HepG2 (cell line): ENCODE data around the gene ELMOD3. TPM values are rescaled to one million over a fixed set of nuclear protein-coding genes. Genes with fewer than 3 reads are reported as not detected.
A peak's percentile ranks its signal among the peaks of the same experiment; 100 is the strongest.

ENCODE experiments used
- CERS6 ChIP-seq: sonication (generic); formaldehyde crosslinking; IDR thresholded peaks from 2 replicates; pipeline ENCODE4 v1.5.0; 2020; ENCODE audit warnings: missing genetic modification reagents
- JUN ChIP-seq: sonication (generic); formaldehyde crosslinking; IDR thresholded peaks from 2 replicates; pipeline ENCODE4 v1.4.0; 2020; ENCODE audit warnings: mild to moderate bottlenecking, missing genetic modification reagents
- KLF11 ChIP-seq: IDR thresholded peaks from 2 replicates; pipeline ENCODE4 v1.6.1; 2016; ENCODE audit warnings: missing compliant biosample characterization
- MAFG ChIP-seq: sonication (generic); formaldehyde crosslinking; IDR thresholded peaks from 2 replicates; pipeline ENCODE4 v1.5.1; 2020; ENCODE audit warnings: mild to moderate bottlenecking, missing genetic modification reagents
- RNF2 ChIP-seq: fragments of 450-650 bp; conservative IDR thresholded peaks from 2 replicates; pipeline ENCODE4 v1.6.1; 2016; ENCODE audit warnings: low read depth
- STAT5B ChIP-seq: sonication (generic); formaldehyde crosslinking; IDR thresholded peaks from 2 replicates; pipeline ENCODE4 v1.4.0; 2020; ENCODE audit warnings: missing genetic modification reagents
- TBX2 ChIP-seq: sonication (generic); formaldehyde crosslinking; IDR thresholded peaks from 2 replicates; pipeline ENCODE4 v1.5.0; 2020; ENCODE audit warnings: missing genetic modification reagents, mild to moderate bottlenecking, borderline replicate concordance
- TEF ChIP-seq: sonication (generic); formaldehyde crosslinking; IDR thresholded peaks from 2 replicates; pipeline ENCODE4 v1.5.0; 2020; ENCODE audit warnings: missing genetic modification reagents
- UBTF ChIP-seq: sonication (generic); formaldehyde crosslinking; IDR thresholded peaks from 2 replicates; pipeline ENCODE4 v1.4.0; 2020; ENCODE audit warnings: mild to moderate bottlenecking, missing genetic modification reagents
- ZBTB1 ChIP-seq: sonication (generic); formaldehyde crosslinking; IDR thresholded peaks from 2 replicates; pipeline ENCODE4 v1.4.0; 2020; ENCODE audit warnings: missing genetic modification reagents, borderline replicate concordance
- ZBTB4 ChIP-seq: sonication (generic); formaldehyde crosslinking; IDR thresholded peaks from 2 replicates; pipeline ENCODE4 v1.4.0; 2020; ENCODE audit warnings: missing genetic modification reagents, mild to moderate bottlenecking, borderline replicate concordance
- ZKSCAN1 ChIP-seq: fragments of 150-350 bp; IDR thresholded peaks from 2 replicates; pipeline ENCODE4 v1.6.1; 2014; ENCODE audit warnings: low read length
- ZNF143 ChIP-seq: sonication (generic); formaldehyde crosslinking; IDR thresholded peaks from 2 replicates; pipeline ENCODE4 v1.4.0; 2020; ENCODE audit warnings: missing genetic modification reagents
- ZNF225 ChIP-seq: sonication (generic); formaldehyde crosslinking; IDR thresholded peaks from 2 replicates; pipeline ENCODE4 v1.4.0; 2020; ENCODE audit warnings: mild to moderate bottlenecking, missing genetic modification reagents
- ZNF264 ChIP-seq: sonication (generic); formaldehyde crosslinking; IDR thresholded peaks from 2 replicates; pipeline ENCODE4 v1.4.0; 2020; ENCODE audit warnings: missing genetic modification reagents
- ZNF546 ChIP-seq: sonication (generic); formaldehyde crosslinking; conservative IDR thresholded peaks from 2 replicates; pipeline ENCODE4 v1.8.1; 2023; ENCODE audit warnings: mild to moderate bottlenecking, missing genetic modification reagents
- ZNF687 ChIP-seq: sonication (generic); formaldehyde crosslinking; IDR thresholded peaks from 2 replicates; pipeline ENCODE4 v1.5.1; 2020; ENCODE audit warnings: mild to moderate bottlenecking, missing genetic modification reagents, moderate library complexity
- ZNF776 ChIP-seq: sonication (generic); formaldehyde crosslinking; IDR thresholded peaks from 2 replicates; pipeline ENCODE4 v1.4.0; 2020; ENCODE audit warnings: mild to moderate bottlenecking, missing genetic modification reagents
- ZNF850 ChIP-seq: sonication (generic); formaldehyde crosslinking; conservative IDR thresholded peaks from 2 replicates; pipeline ENCODE4 v1.9.0; 2021; ENCODE audit warnings: mild to moderate bottlenecking, missing genetic modification reagents
- ZSCAN31 ChIP-seq: sonication (generic); formaldehyde crosslinking; IDR thresholded peaks from 2 replicates; pipeline ENCODE4 v1.5.0; 2020; ENCODE audit warnings: low read depth, mild to moderate bottlenecking, missing genetic modification reagents
- polyA plus RNA-seq, 8 experiments: library from polyadenylated mRNA; depleted of rRNA in 3 of 8; stranded (reverse) in 7 of 8; unstranded in 1 of 8; fragments of >200 nt; fragmentation: Illumina TruSeq in 4 of 8; extraction: Trizol in 4 of 8; gene quantifications; 2 replicates each; pipeline versions ENCODE4 v1.2.1 to v1.2.3, GENCODE V29; 2011 to 2016; ENCODE audit warnings: low read depth in 4 of 8, missing spikeins in 1 of 8, mixed read lengths in 1 of 8; ENCODE audit not compliant: insufficient read depth in 1 of 8
- total RNA-seq, 5 experiments: library from RNA; depleted of rRNA; stranded (reverse); fragments of >200 nt; fragmentation: Illumina TruSeq; extraction: Trizol; gene quantifications; 2 replicates each; pipeline ENCODE4 v1.2.3, GENCODE V29; 2016; ENCODE audit warnings: low read depth in 1 of 5

Gene ELMOD3
- total and polyA plus RNA-seq, 2 of the 13 experiments (the other 11 are each of a cell fraction or from before 2014, with no cell fraction given) = 13.3 to 19.5 TPM

- TF ChIP-seq ZBTB4 (CRISPR knock-in tag) (no peak), STAT5B (no peak), MAFG (CRISPR knock-in tag) (no peak), RNF2 (no peak), ZNF687 (0 out of 2 replicates have a peak, but pooled peaks have one; percentile 25), CERS6 (CRISPR knock-in tag) (no peak), TEF (CRISPR knock-in tag) (no peak), ZKSCAN1 (no peak), ZNF546 (CRISPR knock-in tag) (no peak), ZNF264 (CRISPR knock-in tag) (0 out of 2 replicates have a peak, but pooled peaks have one; percentile 2), TBX2 (CRISPR knock-in tag) (no peak), ZNF776 (CRISPR knock-in tag) (no peak), ZNF225 (CRISPR knock-in tag) (no peak), ZSCAN31 (0 out of 2 replicates have a peak, but pooled peaks have one; percentile 69), ZBTB1 (CRISPR knock-in tag) (no peak), JUN (CRISPR knock-in tag) (no peak), ZNF850 (CRISPR knock-in tag) (no peak), UBTF (CRISPR knock-in tag) (no peak), KLF11 (CRISPR knock-in tag) (0 out of 2 replicates have a peak, but pooled peaks have one; percentile 17), ZNF143 (no peak)
Measured at GRCh38 chr2:85325466-85325811, 29.1 kb upstream of the ELMOD3 start (continued).
